Fibroblast of mammary gland (primary cell): ENCODE measurements around the gene MICAL2.

Experiments
- DNase-seq: peaks from one replicate; pipeline ENCODE4 v3.0.0-alpha.2; 2010; ENCODE audit warnings: low read depth
- H3K4me3 ChIP-seq: 2 replicates; pipeline ENCODE4 v1.5.1; 2011; ENCODE audit warnings: low read depth, mild to moderate bottlenecking, low read length, moderate library complexity; ENCODE audit not compliant: control insufficient read depth
- CTCF ChIP-seq: conservative IDR thresholded peaks from 2 replicates; pipeline ENCODE4 v1.5.1; 2011; ENCODE audit warnings: low read depth, low read length, inconsistent platforms; ENCODE audit not compliant: control insufficient read depth, insufficient read depth

MICAL2 gene

GRCh38 chr11:12176410-12176809 is 66.0 kb downstream of the MICAL2 start:
- no peak overlapping the region for H3K4me3 ChIP-seq
- no peak for DNase-seq

GRCh38 chr11:12177739-12178338 is 67.4 kb downstream of the MICAL2 start:
- TF ChIP-seq CTCF, result no peak
- H3K4me3 ChIP-seq, result no peak overlapping the region
- DNase-seq, result peak; percentile 44

More at GRCh38 chr11:12176410-12176809, 66.0 kb downstream of the MICAL2 start:
- no peak for TF ChIP-seq CTCF

- TF ChIP-seq CTCF, result no peak
- H3K4me3 ChIP-seq, result no peak overlapping the region
- no peak for DNase-seq
These were observed 68.6 kb downstream of the MICAL2 start for GRCh38 chr11:12179019-12179418.

GRCh38 chr11:12179531-12179930 is 69.1 kb downstream of the MICAL2 start:
- no peak overlapping the region for H3K4me3 ChIP-seq
- no peak for DNase-seq
- TF ChIP-seq CTCF, result no peak

GRCh38 chr11:12180257-12181205 is 70.1 kb downstream of the MICAL2 start:
- DNase-seq, result no peak
- TF ChIP-seq CTCF, result no peak

GRCh38 chr11:12182302-12182675 is 71.9 kb downstream of the MICAL2 start:
- H3K4me3 ChIP-seq, result no peak overlapping the region
- TF ChIP-seq CTCF, result no peak

More at GRCh38 chr11:12180257-12181205, 70.1 kb downstream of the MICAL2 start:
- H3K4me3 ChIP-seq, result no peak overlapping the region

More at GRCh38 chr11:12182302-12182675, 71.9 kb downstream of the MICAL2 start:
- DNase-seq, result no peak
